HEK293 (cell line): ENCODE data around the gene ASMTL.

ENCODE experiments used
- CTCF ChIA-PET: fragments of 350-600 bp; formaldehyde crosslinking; extraction: SDS; loops from one replicate; lab custom pipeline; 2021; ENCODE audit warnings: antibody characterized with exemption; lab: Yijun Ruan, JAX
- POLR2A ChIA-PET: fragments of 300-600 bp; formaldehyde crosslinking; extraction: SDS; loops from one replicate; lab custom pipeline; 2020; ENCODE audit warnings: antibody characterized with exemption, inconsistent platforms; lab: Yijun Ruan, JAX
- H3K27ac ChIP-seq: fragments of 200-500 bp; sonication (Bioruptor generic); 2 replicates; pipeline ENCODE4 v1.5.1; 2014; ENCODE audit warnings: low read depth, low read length, control low read depth, inconsistent platforms; ENCODE audit errors: extremely low read depth
- H3K36me3 ChIP-seq, 2 experiments: fragments of 200-500 bp in 1 of 2; sonication (Bioruptor generic) in 1 of 2; 1 replicate in 1 of 2; 2 replicates in 1 of 2; pipeline ENCODE4 v1.5.1; 2014 to 2017; ENCODE audit warnings: inconsistent platforms in 2 of 2, low read length in 2 of 2; ENCODE audit not compliant: control insufficient read depth in 2 of 2, insufficient read depth in 1 of 2
- H3K4me1 ChIP-seq: fragments of 200-500 bp; sonication (Bioruptor generic); 2 replicates; pipeline ENCODE4 v1.5.1; 2014; ENCODE audit warnings: mild to moderate bottlenecking, low read length, inconsistent platforms; ENCODE audit not compliant: control insufficient read depth, insufficient read depth
- H3K4me3 ChIP-seq: 2 replicates; pipeline ENCODE4 v1.5.1; 2011; ENCODE audit warnings: low read depth, mild to moderate bottlenecking, control low read depth, low read length, moderate library complexity
- H3K9me3 ChIP-seq: fragments of 200-500 bp; sonication (Bioruptor generic); 2 replicates; pipeline ENCODE4 v1.5.1; 2014; ENCODE audit warnings: low read depth, low read length, inconsistent platforms; ENCODE audit not compliant: control insufficient read depth, insufficient read depth
- EGR2 ChIP-seq: fragments of 450-650 bp; formaldehyde crosslinking; IDR thresholded peaks from 2 replicates; pipeline ENCODE4 v1.5.1; 2016; ENCODE audit warnings: low read depth, missing biosample characterization, missing genetic modification characterization
- HOXA7 ChIP-seq: sonication (generic); formaldehyde crosslinking; IDR thresholded peaks from 2 replicates; pipeline ENCODE4 v1.8.1; 2022; ENCODE audit warnings: missing genetic modification reagents, borderline replicate concordance
- KLF10 ChIP-seq: fragments of 450-650 bp; IDR thresholded peaks from 2 replicates; pipeline ENCODE4 v1.5.1; 2018; ENCODE audit warnings: missing biosample characterization, mild to moderate bottlenecking, missing genetic modification characterization
- KLF9 ChIP-seq: fragments of 450-650 bp; formaldehyde crosslinking; IDR thresholded peaks from 2 replicates; pipeline ENCODE4 v1.5.1; 2016; ENCODE audit warnings: missing biosample characterization, missing genetic modification characterization, low read depth
- PRDM1 ChIP-seq: fragments of 450-650 bp; formaldehyde crosslinking; IDR thresholded peaks from 2 replicates; pipeline ENCODE4; 2016; ENCODE audit warnings: missing biosample characterization, missing genetic modification characterization
- SALL2 ChIP-seq: fragments of 450-650 bp; formaldehyde crosslinking; IDR thresholded peaks from 2 replicates; pipeline ENCODE4 v1.5.0; 2017; ENCODE audit warnings: missing biosample characterization, mild to moderate bottlenecking, missing genetic modification characterization, borderline replicate concordance
- SP2 ChIP-seq: fragments of 450-650 bp; formaldehyde crosslinking; IDR thresholded peaks from 2 replicates; pipeline ENCODE4 v1.5.1; 2016; ENCODE audit warnings: missing biosample characterization, missing genetic modification characterization
- ZBTB1 ChIP-seq: fragments of 450-650 bp; formaldehyde crosslinking; IDR thresholded peaks from 2 replicates; pipeline ENCODE4 v1.5.1; 2016; ENCODE audit warnings: missing biosample characterization, missing genetic modification characterization
- ZNF114 ChIP-seq: fragments of 450-650 bp; formaldehyde crosslinking; IDR thresholded peaks from 2 replicates; pipeline ENCODE4 v1.5.0; 2017; ENCODE audit warnings: missing biosample characterization, missing genetic modification characterization
- ZNF184 ChIP-seq: fragments of 450-650 bp; IDR thresholded peaks from 2 replicates; pipeline ENCODE4 v1.5.1; 2018; ENCODE audit warnings: missing biosample characterization, mild to moderate bottlenecking, missing genetic modification characterization
- ZNF239 ChIP-seq: fragments of 450-650 bp; formaldehyde crosslinking; IDR thresholded peaks from 2 replicates; pipeline ENCODE4 v1.5.1; 2016; ENCODE audit warnings: missing biosample characterization, missing genetic modification characterization
- ZNF350 ChIP-seq: fragments of 450-650 bp; formaldehyde crosslinking; IDR thresholded peaks from 2 replicates; pipeline ENCODE4 v1.5.0; 2017; ENCODE audit warnings: missing biosample characterization, mild to moderate bottlenecking, missing genetic modification characterization
- ZNF416 ChIP-seq: fragments of 450-650 bp; formaldehyde crosslinking; IDR thresholded peaks from 2 replicates; pipeline ENCODE4 v1.5.1; 2016; ENCODE audit warnings: missing biosample characterization, missing genetic modification characterization
- ZNF560 ChIP-seq: fragments of 450-650 bp; formaldehyde crosslinking; IDR thresholded peaks from 2 replicates; pipeline ENCODE4 v1.5.1; 2017; ENCODE audit warnings: missing biosample characterization, missing genetic modification characterization, borderline replicate concordance
- ZNF843 ChIP-seq: fragments of 450-650 bp; formaldehyde crosslinking; IDR thresholded peaks from 2 replicates; pipeline ENCODE4 v1.5.1; 2016; ENCODE audit warnings: missing biosample characterization, missing genetic modification characterization
- ZSCAN23 ChIP-seq: fragments of 450-650 bp; formaldehyde crosslinking; IDR thresholded peaks from 2 replicates; pipeline ENCODE4 v1.5.1; 2016; ENCODE audit warnings: missing biosample characterization, missing genetic modification characterization
- TF ChIP-seq, protein P1 (sequence below): fragments of 450-650 bp; IDR thresholded peaks from 2 replicates; pipeline ENCODE4 v1.5.1; 2018; ENCODE audit warnings: missing biosample characterization, mild to moderate bottlenecking, missing genetic modification characterization
- TF ChIP-seq, protein P2 (sequence below): fragments of 450-650 bp; formaldehyde crosslinking; IDR thresholded peaks from 2 replicates; pipeline ENCODE4 v1.5.1; 2016; ENCODE audit warnings: missing biosample characterization, missing genetic modification characterization
- TF ChIP-seq, protein P3 (sequence below): fragments of 450-650 bp; formaldehyde crosslinking; IDR thresholded peaks from 2 replicates; pipeline ENCODE4 v1.5.1; 2016; ENCODE audit warnings: missing biosample characterization, missing genetic modification characterization, low read depth
- TF ChIP-seq, protein P4 (sequence below): fragments of 450-650 bp; formaldehyde crosslinking; IDR thresholded peaks from 2 replicates; pipeline ENCODE4 v1.5.1; 2016; ENCODE audit warnings: missing biosample characterization, missing genetic modification characterization
- TF ChIP-seq, protein P5 (sequence below): fragments of 450-650 bp; IDR thresholded peaks from 2 replicates; pipeline ENCODE4 v1.5.1; 2018; ENCODE audit warnings: missing biosample characterization, missing genetic modification characterization
- TF ChIP-seq, protein P6 (sequence below): sonication (generic); formaldehyde crosslinking; IDR thresholded peaks from 2 replicates; pipeline ENCODE4 v1.8.1; 2022; ENCODE audit warnings: mild to moderate bottlenecking, moderate library complexity, missing genetic modification reagents
- TF ChIP-seq, protein P7 (sequence below): fragments of 450-650 bp; formaldehyde crosslinking; IDR thresholded peaks from 2 replicates; pipeline ENCODE4 v1.5.1; 2016; ENCODE audit warnings: missing biosample characterization, missing genetic modification characterization

Gene ASMTL

DNA sequence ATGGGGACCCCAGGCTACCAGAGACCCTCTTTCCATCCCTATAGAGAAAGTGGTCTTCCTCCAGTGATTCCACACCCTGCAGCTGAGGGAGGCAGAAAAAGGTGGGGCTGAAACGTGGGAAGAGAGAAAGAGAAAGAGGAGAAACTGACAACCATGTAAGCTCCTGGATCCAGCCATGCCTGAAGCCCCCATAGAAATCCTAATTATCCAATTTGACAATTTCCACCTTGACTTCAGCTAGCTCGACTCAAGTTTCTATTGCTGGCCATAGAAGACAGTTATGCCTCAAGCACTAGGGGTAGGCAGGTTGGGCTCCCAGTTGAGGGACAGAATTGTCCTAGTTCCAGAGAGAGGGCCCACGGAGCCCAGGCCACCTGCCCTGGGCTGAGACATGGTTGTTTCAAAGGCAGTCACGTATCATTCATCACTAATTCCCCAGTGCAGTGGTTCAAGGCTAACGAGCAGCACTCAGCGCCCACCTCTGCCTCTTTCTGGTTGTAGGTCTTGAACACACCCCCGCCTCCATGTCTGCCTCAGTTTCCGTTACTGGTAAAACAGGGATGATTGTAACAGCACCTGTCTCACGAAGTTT lies 39.8 kb upstream of the ASMTL start (continued):
- TF ChIP-seq, protein P1, sequence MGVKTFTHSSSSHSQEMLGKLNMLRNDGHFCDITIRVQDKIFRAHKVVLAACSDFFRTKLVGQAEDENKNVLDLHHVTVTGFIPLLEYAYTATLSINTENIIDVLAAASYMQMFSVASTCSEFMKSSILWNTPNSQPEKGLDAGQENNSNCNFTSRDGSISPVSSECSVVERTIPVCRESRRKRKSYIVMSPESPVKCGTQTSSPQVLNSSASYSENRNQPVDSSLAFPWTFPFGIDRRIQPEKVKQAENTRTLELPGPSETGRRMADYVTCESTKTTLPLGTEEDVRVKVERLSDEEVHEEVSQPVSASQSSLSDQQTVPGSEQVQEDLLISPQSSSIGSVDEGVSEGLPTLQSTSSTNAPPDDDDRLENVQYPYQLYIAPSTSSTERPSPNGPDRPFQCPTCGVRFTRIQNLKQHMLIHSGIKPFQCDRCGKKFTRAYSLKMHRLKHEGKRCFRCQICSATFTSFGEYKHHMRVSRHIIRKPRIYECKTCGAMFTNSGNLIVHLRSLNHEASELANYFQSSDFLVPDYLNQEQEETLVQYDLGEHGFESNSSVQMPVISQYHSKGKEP = no peak
- TF ChIP-seq EGR2 (tag by site-specific recombination) (no peak), HOXA7 (CRISPR knock-in tag) (no peak), ZNF350 (tag by site-specific recombination) (no peak), PRDM1 (tag by site-specific recombination) (no peak)
- TF ChIP-seq, protein P2, sequence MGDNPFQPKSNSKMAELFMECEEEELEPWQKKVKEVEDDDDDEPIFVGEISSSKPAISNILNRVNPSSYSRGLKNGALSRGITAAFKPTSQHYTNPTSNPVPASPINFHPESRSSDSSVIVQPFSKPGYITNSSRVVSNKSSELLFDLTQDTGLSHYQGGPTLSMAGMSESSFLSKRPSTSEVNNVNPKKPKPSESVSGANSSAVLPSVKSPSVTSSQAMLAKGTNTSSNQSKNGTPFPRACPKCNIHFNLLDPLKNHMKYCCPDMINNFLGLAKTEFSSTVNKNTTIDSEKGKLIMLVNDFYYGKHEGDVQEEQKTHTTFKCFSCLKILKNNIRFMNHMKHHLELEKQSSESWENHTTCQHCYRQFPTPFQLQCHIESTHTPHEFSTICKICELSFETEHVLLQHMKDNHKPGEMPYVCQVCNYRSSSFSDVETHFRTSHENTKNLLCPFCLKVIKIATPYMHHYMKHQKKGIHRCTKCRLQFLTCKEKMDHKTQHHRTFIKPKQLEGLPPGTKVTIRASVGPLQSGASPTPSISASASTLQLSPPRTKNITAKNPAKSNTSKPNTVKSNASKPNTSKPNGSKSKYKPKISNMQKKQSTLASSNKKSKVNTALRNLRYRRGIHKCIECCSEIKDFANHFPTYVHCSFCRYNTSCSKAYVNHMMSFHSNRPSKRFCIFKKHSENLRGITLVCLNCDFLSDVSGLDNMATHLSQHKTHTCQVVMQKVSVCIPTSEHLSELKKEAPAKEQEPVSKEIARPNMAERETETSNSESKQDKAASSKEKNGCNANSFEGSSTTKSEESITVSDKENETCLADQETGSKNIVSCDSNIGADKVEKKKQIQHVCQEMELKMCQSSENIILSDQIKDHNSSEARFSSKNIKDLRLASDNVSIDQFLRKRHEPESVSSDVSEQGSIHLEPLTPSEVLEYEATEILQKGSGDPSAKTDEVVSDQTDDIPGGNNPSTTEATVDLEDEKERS (tag by site-specific recombination) = 0 out of 2 replicates have a peak, but pooled peaks have one; percentile 17

DNA sequence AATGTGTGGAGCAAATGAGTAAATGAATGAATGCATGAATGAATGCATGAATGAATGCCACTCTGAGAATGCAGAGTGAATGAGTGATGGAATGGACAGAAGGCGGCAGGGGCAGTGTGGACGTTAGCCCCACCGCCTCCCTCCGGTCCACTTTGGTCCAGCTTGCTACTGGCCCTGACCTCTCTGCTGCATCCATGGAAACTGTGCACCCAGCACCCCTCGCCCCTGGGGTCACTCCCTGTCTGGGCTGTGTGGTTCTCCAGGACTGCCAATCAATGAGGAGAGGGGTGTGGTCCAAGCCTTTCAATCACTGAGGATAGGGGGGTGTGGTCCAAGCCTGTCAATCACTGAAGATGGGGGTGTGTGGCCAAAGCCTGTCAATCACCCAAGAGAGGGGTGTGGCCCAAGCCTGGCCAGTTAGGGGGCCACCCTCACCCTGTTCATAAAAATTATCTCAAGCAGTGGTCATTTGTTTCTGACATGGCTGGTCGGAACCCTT lies 39.2 kb upstream of the ASMTL start:
- ChIA-PET CTCF (no interaction called here), POLR2A (no interaction called here)
- Histone ChIP-seq H3K4me1 (no peaks in the 10 kb centered on the region), H3K36me3 (no peaks in the 10 kb centered on the region), H3K27ac (no peak overlapping the region), H3K9me3 (no peaks in the 10 kb centered on the region), H3K4me3 (no peak overlapping the region)
- TF ChIP-seq ZBTB1 (tag by site-specific recombination) (no peak), ZNF114 (no peak), SALL2 (tag by site-specific recombination) (no peak), ZNF416 (tag by site-specific recombination) (no peak), ZSCAN23 (tag by site-specific recombination) (no peak), ZNF560 (tag by site-specific recombination) (no peak), KLF10 (peak; percentile 52; the same call in 1 of the 2 replicates), ZNF843 (tag by site-specific recombination) (no peak), KLF9 (tag by site-specific recombination) (peak; percentile 45), ZNF239 (no peak), SP2 (tag by site-specific recombination) (peak; percentile 15; the same call in 1 of the 2 replicates), ZNF184 (tag by site-specific recombination) (no peak)
- TF ChIP-seq, protein P3, sequence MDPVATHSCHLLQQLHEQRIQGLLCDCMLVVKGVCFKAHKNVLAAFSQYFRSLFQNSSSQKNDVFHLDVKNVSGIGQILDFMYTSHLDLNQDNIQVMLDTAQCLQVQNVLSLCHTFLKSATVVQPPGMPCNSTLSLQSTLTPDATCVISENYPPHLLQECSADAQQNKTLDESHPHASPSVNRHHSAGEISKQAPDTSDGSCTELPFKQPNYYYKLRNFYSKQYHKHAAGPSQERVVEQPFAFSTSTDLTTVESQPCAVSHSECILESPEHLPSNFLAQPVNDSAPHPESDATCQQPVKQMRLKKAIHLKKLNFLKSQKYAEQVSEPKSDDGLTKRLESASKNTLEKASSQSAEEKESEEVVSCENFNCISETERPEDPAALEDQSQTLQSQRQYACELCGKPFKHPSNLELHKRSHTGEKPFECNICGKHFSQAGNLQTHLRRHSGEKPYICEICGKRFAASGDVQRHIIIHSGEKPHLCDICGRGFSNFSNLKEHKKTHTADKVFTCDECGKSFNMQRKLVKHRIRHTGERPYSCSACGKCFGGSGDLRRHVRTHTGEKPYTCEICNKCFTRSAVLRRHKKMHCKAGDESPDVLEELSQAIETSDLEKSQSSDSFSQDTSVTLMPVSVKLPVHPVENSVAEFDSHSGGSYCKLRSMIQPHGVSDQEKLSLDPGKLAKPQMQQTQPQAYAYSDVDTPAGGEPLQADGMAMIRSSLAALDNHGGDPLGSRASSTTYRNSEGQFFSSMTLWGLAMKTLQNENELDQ (tag by site-specific recombination) = no peak
- TF ChIP-seq, protein P4, sequence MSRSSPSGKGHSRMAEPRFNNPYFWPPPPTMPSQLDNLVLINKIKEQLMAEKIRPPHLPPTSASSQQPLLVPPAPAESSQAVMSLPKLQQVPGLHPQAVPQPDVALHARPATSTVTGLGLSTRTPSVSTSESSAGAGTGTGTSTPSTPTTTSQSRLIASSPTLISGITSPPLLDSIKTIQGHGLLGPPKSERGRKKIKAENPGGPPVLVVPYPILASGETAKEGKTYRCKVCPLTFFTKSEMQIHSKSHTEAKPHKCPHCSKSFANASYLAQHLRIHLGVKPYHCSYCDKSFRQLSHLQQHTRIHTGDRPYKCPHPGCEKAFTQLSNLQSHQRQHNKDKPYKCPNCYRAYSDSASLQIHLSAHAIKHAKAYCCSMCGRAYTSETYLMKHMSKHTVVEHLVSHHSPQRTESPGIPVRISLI (tag by site-specific recombination) = no peak
- TF ChIP-seq, protein P5, sequence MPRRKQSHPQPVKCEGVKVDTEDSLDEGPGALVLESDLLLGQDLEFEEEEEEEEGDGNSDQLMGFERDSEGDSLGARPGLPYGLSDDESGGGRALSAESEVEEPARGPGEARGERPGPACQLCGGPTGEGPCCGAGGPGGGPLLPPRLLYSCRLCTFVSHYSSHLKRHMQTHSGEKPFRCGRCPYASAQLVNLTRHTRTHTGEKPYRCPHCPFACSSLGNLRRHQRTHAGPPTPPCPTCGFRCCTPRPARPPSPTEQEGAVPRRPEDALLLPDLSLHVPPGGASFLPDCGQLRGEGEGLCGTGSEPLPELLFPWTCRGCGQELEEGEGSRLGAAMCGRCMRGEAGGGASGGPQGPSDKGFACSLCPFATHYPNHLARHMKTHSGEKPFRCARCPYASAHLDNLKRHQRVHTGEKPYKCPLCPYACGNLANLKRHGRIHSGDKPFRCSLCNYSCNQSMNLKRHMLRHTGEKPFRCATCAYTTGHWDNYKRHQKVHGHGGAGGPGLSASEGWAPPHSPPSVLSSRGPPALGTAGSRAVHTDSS (tag by site-specific recombination) = no peak
- TF ChIP-seq, protein P6, sequence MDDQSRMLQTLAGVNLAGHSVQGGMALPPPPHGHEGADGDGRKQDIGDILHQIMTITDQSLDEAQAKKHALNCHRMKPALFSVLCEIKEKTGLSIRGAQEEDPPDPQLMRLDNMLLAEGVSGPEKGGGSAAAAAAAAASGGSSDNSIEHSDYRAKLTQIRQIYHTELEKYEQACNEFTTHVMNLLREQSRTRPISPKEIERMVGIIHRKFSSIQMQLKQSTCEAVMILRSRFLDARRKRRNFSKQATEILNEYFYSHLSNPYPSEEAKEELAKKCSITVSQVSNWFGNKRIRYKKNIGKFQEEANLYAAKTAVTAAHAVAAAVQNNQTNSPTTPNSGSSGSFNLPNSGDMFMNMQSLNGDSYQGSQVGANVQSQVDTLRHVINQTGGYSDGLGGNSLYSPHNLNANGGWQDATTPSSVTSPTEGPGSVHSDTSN (CRISPR knock-in tag) = no peak
- TF ChIP-seq, protein P7, sequence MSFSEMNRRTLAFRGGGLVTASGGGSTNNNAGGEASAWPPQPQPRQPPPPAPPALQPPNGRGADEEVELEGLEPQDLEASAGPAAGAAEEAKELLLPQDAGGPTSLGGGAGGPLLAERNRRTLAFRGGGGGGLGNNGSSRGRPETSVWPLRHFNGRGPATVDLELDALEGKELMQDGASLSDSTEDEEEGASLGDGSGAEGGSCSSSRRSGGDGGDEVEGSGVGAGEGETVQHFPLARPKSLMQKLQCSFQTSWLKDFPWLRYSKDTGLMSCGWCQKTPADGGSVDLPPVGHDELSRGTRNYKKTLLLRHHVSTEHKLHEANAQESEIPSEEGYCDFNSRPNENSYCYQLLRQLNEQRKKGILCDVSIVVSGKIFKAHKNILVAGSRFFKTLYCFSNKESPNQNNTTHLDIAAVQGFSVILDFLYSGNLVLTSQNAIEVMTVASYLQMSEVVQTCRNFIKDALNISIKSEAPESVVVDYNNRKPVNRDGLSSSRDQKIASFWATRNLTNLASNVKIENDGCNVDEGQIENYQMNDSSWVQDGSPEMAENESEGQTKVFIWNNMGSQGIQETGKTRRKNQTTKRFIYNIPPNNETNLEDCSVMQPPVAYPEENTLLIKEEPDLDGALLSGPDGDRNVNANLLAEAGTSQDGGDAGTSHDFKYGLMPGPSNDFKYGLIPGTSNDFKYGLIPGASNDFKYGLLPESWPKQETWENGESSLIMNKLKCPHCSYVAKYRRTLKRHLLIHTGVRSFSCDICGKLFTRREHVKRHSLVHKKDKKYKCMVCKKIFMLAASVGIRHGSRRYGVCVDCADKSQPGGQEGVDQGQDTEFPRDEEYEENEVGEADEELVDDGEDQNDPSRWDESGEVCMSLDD = no peak
